ENCODE results near the gene HNRNPUL1.

GRCh38 chr19:41224632-41225031 lies 39.5 kb upstream of the HNRNPUL1 start:
- no peak for TF ChIP-seq EZH2 (IDR thresholded peaks at IDR 0.05)
- TF ChIP-seq POLR2AphosphoS5 (IDR thresholded peaks at IDR 0.05; ENCODE audit: borderline replicate concordance, low read depth, low read length), result no peak
- TF ChIP-seq FOXP2 (optimal IDR thresholded peaks at IDR 0.05; ENCODE audit: control extremely low read depth, extremely low read length, insufficient read depth), result no peak
